Suprapubic skin (tissue), 4 donors: ENCODE results near the gene STX8. TPM values are rescaled to one million over a fixed set of nuclear protein-coding genes. Genes with fewer than 3 reads are reported as not detected.

Source experiments
- DNase-seq, 2 donors: peaks; one replicate each; pipeline ENCODE4 v3.0.0-alpha.2; 2019; ENCODE audit warnings: low spot score in 2 of 2
- H3K27ac ChIP-seq: fragments of 200-600 bp; sonication (generic); one replicate; pipeline ENCODE4 v1.5.1; 2019
- H3K27me3 ChIP-seq: fragments of 200-600 bp; sonication (generic); one replicate; pipeline ENCODE4 v1.5.1; 2019
- H3K36me3 ChIP-seq: fragments of 200-600 bp; sonication (generic); one replicate; pipeline ENCODE4 v1.5.1; 2019
- H3K4me1 ChIP-seq: fragments of 200-600 bp; sonication (generic); one replicate; pipeline ENCODE4 v1.5.1; 2019
- H3K4me3 ChIP-seq: fragments of 200-600 bp; sonication (generic); one replicate; pipeline ENCODE4 v1.5.1; 2019; ENCODE audit warnings: mild to moderate bottlenecking
- H3K9me3 ChIP-seq: fragments of 200-600 bp; sonication (generic); one replicate; pipeline ENCODE4 v1.5.1; 2019
- CTCF ChIP-seq, 2 donors: fragments of 200-600 bp in 1 of 2; fragments of 450-650 bp in 1 of 2; sonication (generic) in 1 of 2; IDR thresholded peaks; one replicate each; pipeline ENCODE4 v1.5.1; 2016 to 2019; ENCODE audit warnings: antibody characterized with exemption in 2 of 2, mild to moderate bottlenecking in 1 of 2, moderate library complexity in 1 of 2
- EP300 ChIP-seq: sonication (generic); formaldehyde crosslinking; IDR thresholded peaks from one replicate; pipeline ENCODE4 v1.6.1; 2017; ENCODE audit warnings: antibody characterized with exemption
- POLR2A ChIP-seq, 2 donors: fragments of 450-650 bp; IDR thresholded peaks; one replicate each; pipeline ENCODE4 v1.6.1; 2017; ENCODE audit warnings: antibody characterized with exemption in 2 of 2, mild to moderate bottlenecking in 2 of 2, moderate library complexity in 2 of 2
- POLR2AphosphoS5 ChIP-seq, 3 donors: sonication (generic); formaldehyde crosslinking; IDR thresholded peaks; one replicate each; pipeline ENCODE4 v1.6.1; 2017; ENCODE audit warnings: antibody characterized with exemption in 3 of 3
- WGBS: methylation state at CpG from one replicate; pipeline ENCODE4 v1.1.5; 2018; 5-methylcytosine and 5-hydroxymethylcytosine counted together
- total RNA-seq, 4 donors: library from RNA; depleted of rRNA; stranded (reverse); fragments of >200 nt; gene quantifications; one replicate each; pipeline ENCODE4 v1.1.0, GENCODE V29; 2016

The STX8 gene
- total RNA-seq, 4 donors from 2014 or later, result 21.5 to 74.0 (median 38.4) TPM

GRCh38 chr17:9517396-9517795 lies 58.2 kb downstream of the STX8 start:
- no peak for DNase-seq
- Histone ChIP-seq H3K4me1 (no peaks in the 10 kb centered on the region), H3K27ac (no peak overlapping the region), H3K36me3 (no peaks in the 10 kb centered on the region), H3K27me3 (no peaks in the 10 kb centered on the region), H3K4me3 (no peak overlapping the region), H3K9me3 (no peaks in the 10 kb centered on the region)
- 100% methylated on average over 1 of the region's 1 CpG for WGBS
- TF ChIP-seq EP300, result no peak
- no peak for TF ChIP-seq CTCF (IDR thresholded peaks at IDR 0.05)
- no peak for TF ChIP-seq POLR2AphosphoS5 (IDR thresholded peaks at IDR 0.05)
- TF ChIP-seq POLR2A (IDR thresholded peaks at IDR 0.05), result no peak

GRCh38 chr17:9513266-9513665 lies 62.4 kb downstream of the STX8 start:
- DNase-seq, result no peak
- Histone ChIP-seq H3K9me3 (peaks cover 7% of the 10 kb centered on the region), H3K27ac (no peak overlapping the region), H3K36me3 (no peaks in the 10 kb centered on the region), H3K27me3 (no peaks in the 10 kb centered on the region), H3K4me1 (no peaks in the 10 kb centered on the region), H3K4me3 (no peak overlapping the region)
- TF ChIP-seq POLR2AphosphoS5 (IDR thresholded peaks at IDR 0.05), result no peak
- no peak for TF ChIP-seq CTCF (IDR thresholded peaks at IDR 0.05)
- no peak for TF ChIP-seq EP300
- TF ChIP-seq POLR2A (IDR thresholded peaks at IDR 0.05), result no peak
- WGBS, result 93% methylated on average over 2 of the region's 2 CpGs

- TF ChIP-seq POLR2A (IDR thresholded peaks at IDR 0.05) (no peak), EP300 (no peak), CTCF (IDR thresholded peaks at IDR 0.05) (no peak), POLR2AphosphoS5 (IDR thresholded peaks at IDR 0.05) (no peak)
- Histone ChIP-seq H3K9me3 (peaks cover 7% of the 10 kb centered on the region), H3K4me1 (no peaks in the 10 kb centered on the region), H3K27me3 (no peaks in the 10 kb centered on the region), H3K4me3 (no peak overlapping the region), H3K27ac (no peak overlapping the region), H3K36me3 (no peaks in the 10 kb centered on the region)
- WGBS, result 59% methylated on average over 4 of the region's 4 CpGs
- no peak for DNase-seq
Observed at GRCh38 chr17:9512323-9513168, 63.1 kb downstream of the STX8 start.

GRCh38 chr17:9509236-9509816 lies 66.3 kb downstream of the STX8 start:
- Histone ChIP-seq H3K27me3 (no peaks in the 10 kb centered on the region), H3K36me3 (no peaks in the 10 kb centered on the region), H3K4me1 (no peaks in the 10 kb centered on the region), H3K4me3 (no peak overlapping the region), H3K27ac (no peak overlapping the region), H3K9me3 (peaks cover 7% of the 10 kb centered on the region)
- TF ChIP-seq POLR2AphosphoS5 (IDR thresholded peaks at IDR 0.05) (no peak), POLR2A (IDR thresholded peaks at IDR 0.05) (no peak), EP300 (no peak)
- 69% methylated on average over 1 of the region's 1 CpG for WGBS
- no peak for DNase-seq

GRCh38 chr17:9499041-9499440 lies 76.6 kb downstream of the STX8 start:
- no peaks in the 10 kb centered on the region for H3K9me3 ChIP-seq
- no peak overlapping the region for H3K27ac ChIP-seq
- no peaks in the 10 kb centered on the region for H3K4me1 ChIP-seq
- H3K4me3 ChIP-seq, result no peak overlapping the region
- TF ChIP-seq CTCF (IDR thresholded peaks at IDR 0.05) (no peak), EP300 (no peak), POLR2A (IDR thresholded peaks at IDR 0.05) (no peak)
- H3K27me3 ChIP-seq, result no peaks in the 10 kb centered on the region
- 92% methylated on average over 5 of the region's 5 CpGs for WGBS
- H3K36me3 ChIP-seq, result peaks cover 12% of the 10 kb centered on the region
- DNase-seq, result no peak
